GM21367 (cell line): ENCODE results near the gene STAT6.

Experiments used
- ATAC-seq: cut with Tn5 transposase; IDR thresholded peaks from one replicate; pipeline ENCODE4 v1.9.1; 2021; ENCODE audit not compliant: unreplicated experiment

The STAT6 gene

GRCh38 chr12:57146092-57146491 is 34.9 kb upstream of the STAT6 start:
- no peak for ATAC-seq

- ATAC-seq, result no peak
Measured at GRCh38 chr12:57145460-57146059, 34.4 kb upstream of the STAT6 start.

GRCh38 chr12:57143454-57143853 is 32.3 kb upstream of the STAT6 start:
- no peak for ATAC-seq

DNA sequence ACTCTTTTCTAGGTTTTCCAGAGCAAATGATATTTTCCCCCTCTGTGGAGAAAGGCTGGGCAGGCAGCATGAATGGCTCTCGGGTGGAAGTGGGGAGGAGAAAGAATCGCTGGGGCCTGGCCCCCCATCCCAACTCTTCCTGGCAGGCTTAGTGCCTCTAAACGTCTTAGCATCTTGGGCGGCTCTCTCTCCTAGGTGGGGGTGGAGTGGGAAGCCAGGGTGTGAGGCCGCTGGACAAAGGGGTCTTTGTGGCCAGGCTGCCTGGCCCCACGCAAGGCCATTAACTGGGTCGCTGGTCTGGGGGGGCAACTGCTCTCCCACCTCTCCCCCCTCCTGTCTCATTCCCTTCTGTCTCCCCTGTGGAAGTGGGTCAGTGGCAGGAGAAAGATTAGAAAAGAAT is 31.6 kb upstream of the STAT6 start:
- no peak for ATAC-seq

DNA sequence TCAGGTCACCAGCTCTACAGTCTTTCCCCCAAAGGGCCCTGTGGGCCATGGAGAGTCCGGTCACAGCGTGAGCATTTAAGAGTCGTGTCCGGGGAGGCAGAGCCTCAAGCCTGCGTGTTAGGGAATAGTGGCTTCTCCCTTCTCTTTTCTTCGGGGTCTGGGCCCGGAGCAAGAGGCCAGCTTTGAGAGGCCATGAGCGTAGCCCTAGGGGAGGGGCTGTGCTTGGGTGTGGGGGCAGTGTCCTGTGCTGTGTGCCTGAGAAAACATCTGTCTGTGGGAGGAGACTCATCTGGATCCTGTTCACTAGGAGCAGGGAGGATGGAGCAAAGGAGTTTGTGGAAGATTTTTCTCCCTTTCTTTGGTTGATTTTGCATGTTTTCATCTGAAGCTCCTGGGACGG is 31.0 kb upstream of the STAT6 start:
- no peak for ATAC-seq

DNA sequence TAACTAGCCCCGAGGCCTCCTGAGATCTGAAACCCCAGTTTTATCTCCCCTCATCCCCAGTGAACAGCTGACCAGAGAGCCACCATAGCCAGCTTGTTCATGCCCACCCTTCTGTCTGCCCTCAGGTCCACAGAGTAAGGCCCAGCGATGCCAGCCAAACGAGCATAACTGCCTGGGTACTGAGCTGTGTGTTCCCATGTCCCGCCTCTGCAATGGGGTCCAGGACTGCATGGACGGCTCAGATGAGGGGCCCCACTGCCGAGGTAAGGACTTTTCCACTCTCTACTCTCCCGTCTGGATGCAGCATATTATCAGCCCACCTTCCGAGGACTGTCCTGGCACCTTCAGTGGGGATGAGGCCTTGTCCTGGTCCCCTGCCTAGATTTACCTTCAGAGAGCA is 30.1 kb upstream of the STAT6 start:
- no peak for ATAC-seq

- no peak for ATAC-seq
Measured at GRCh38 chr12:57139796-57140649, 28.9 kb upstream of the STAT6 start.

DNA sequence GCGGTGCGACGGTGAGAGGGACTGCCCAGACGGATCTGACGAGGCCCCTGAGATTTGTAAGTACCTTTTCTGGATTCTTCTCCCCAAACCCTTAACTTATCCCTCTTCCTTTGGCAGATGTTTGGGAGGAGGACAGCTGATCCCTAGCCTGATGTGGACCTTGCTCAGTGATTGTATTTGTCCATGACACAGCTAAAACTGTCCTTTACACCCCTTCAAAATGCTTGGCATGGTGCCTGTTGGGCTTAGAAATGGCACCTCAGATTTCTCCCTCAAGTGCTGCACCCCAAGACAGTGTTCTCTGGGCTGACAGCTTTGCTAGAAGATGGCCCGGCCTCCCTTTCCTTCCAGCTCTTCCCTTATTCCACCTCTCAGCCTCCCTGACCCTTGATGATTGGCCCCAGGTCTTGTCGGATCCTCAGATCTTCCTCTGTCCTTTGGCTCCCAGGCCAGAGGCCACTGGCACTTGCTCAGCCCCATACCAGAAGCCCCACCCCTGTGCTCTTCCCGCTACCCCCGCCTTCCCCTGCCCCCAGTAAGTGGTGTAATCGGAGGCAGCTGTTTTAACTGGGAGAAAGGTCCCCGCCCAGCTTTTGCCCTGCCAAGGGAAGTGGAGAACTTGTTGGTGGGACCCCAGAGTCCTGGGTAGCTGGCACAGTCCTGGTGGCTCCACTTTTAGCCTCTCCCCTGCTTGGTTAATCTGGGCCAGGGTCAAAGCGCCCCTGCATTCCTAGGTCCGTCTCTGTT is 27.5 kb upstream of the STAT6 start:
- ATAC-seq, result no peak

DNA sequence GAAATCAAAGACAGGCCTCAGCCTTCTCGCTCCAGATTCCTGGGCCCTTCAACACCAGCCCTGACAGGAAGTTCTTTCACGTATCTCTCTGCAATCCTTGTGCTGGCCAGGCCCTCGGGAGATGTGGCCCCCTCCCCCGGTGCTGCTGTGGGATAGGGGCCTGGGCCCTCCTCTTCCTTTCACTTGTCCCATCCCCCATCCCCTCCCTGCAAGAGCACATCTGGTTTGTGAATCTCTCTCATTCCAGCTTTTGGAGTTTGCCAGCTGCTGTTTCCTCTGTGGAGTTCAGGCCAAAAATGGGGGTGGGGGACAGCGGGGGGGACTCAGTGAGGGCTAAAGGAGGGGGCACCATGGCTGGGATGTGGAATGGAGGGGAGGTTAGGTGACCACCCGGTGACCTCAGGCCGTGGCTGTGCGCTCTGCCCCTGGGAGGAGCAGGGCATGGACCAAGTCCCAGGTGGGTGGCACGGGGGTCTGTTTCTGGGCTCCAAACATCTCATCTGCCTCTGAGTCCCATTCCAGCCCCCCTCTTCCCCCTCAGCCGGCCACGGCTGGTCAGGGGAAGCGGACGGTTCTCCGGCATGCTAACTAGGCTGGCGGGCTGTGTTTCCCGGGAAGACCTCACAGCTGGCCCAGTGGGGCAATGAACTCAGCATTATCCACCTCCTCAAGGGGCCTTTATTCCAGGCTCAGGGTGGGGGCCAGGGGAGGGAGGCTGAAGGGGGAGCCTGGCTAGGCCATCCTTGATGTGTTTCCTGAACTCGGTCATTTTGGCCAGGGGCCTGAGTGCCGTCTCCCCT is 24.6 kb upstream of the STAT6 start:
- no peak for ATAC-seq

DNA sequence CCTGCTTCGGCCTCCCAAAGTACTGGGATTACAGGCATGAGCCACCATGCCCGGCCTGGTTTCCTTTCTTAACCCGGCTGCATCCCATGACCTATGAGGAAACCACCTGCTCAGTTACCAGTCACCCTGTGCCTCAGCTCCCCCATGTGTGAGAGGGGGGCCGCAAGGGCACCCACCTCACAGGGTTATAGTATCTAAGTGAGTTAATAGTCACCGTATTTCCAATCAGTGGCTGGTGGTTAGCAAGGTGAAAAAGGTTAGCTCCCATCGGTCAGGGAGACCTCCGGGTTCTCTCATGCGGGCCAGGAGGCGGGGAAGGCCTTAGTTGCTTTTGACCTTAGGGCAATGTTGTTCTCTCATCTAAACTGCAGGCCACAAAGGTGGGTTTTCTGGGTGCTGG is 23.8 kb upstream of the STAT6 start:
- ATAC-seq, result no peak

- ATAC-seq, result no peak
Measured at GRCh38 chr12:57133916-57134315, 22.8 kb upstream of the STAT6 start.

DNA sequence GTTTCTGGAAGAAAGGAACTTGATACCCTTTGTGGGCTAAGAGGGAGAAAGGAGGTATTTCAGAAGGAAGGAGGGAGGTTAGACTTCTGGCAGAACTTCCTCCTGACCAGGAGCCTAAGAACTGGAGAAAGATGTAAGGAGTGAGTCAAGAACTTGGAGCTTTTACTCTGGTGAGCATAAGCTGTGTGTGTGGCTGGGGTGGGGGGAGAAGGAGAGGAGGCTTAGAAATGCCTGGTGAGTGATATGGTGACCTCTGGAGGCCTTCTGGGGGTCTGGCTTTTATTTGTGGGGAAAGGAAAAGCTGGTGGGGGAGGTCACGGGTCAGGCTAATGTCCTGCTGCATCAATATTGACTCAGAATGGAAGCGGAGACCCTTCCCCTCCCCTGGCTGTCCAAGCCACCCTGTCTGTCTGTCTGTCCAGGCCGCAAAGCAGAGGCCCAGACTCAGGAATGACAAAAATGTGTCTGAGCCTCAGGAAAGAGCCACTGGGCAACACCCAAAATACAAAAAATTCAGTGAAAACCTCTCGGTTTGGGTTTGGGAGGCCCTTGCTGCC is 21.9 kb upstream of the STAT6 start:
- no peak for ATAC-seq

- no peak for ATAC-seq
Measured at GRCh38 chr12:57131896-57132744, 21.0 kb upstream of the STAT6 start.

DNA sequence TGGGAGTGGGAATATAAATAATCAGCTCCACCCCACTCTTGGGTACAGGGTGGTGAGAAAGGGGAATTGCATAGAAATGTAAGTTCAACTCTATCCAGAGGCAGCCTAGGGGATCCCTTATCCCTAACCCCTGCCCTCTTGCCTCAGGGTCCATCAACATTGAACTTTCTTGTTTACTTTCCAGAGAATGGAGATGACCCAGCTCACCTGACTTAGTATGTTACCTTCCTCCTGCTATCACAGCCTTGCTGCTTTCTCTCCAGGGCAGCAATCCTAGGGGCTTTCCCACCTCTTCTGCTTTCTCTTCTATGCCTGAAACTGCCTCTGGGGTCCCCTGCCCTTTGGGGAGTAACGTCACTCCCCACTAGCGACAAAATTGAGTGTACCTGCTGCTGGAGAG is 19.8 kb upstream of the STAT6 start:
- no peak for ATAC-seq

DNA sequence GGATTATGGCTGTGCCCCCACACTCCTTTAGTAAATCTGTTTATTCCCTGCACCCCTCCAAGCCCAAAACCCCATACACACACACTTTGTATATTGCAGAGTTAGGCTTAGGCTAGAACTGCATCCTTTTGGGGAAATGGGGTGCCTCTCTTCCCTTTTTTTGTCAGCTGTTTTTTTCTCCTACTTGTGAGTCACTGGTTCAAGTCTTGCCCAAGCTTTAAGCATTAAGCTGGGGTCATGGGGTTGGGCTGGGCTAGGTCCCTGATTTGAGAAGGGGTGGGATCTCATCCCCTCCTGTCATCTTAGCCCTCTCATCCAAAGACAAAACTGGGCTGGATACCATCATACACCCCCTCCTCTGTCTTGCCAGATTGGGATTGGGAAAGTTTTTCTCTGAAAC is 18.7 kb upstream of the STAT6 start:
- ATAC-seq, result no peak

DNA sequence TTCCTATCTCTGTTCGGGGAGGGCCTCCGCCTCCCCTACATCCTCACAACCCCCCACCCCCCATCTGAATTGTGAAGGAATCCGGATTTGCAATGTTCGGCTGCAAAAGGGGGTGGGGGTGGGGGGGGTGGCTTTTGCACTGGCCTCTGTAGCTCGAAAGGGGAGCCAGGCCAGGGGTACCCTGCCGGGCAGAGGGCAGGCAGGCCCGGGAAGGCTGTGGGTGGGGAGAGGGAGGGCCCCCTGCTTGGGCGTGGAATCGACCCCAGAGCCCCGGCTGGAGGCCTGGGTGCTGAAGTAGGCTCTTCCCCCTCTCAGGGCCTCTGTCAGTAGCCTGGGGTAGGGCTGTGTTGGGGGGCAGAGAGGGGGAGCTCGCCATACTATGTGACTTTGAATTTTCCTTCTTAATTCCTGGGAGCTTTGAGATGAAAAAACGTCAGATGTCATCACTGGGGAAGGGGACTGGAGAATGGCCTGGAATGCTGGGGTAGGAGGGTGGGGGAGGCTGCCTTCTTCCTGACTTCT is 18.2 kb upstream of the STAT6 start:
- ATAC-seq, result no peak

- no peak for ATAC-seq
Measured at GRCh38 chr12:57128519-57129247, 17.5 kb upstream of the STAT6 start.

GRCh38 chr12:57127726-57128518 is 16.8 kb upstream of the STAT6 start, which contains the start of gene LRP1:
Gene LRP1 (plus strand): TSS chr12:57128483. CDS start chr12:57128965, 482 bp downstream.
- no peak for ATAC-seq
